Activated CD4-positive, alpha-beta T cell treated with anti-CD3 and anti-CD28 coated beads, Interleukin-10, Interleukin-2, amounts not matched to agents 100 ng/mL and 50 ng/mL, durations not matched to agents 16 hours and 8 hours (primary cell): ENCODE measurements around the gene OGDH.

Experiments
- DNase-seq: peaks from one replicate; pipeline ENCODE4 v3.0.0-alpha.2; 2020

The OGDH gene

GRCh38 chr7:44638611-44639557, 32.5 kb downstream of the OGDH start:
- peak; percentile 97 for DNase-seq

- peak; percentile 31 for DNase-seq
Measured at GRCh38 chr7:44639671-44640321, 33.4 kb downstream of the OGDH start.

- no peak for DNase-seq
Measured at GRCh38 chr7:44643206-44643605, 36.8 kb downstream of the OGDH start.

- no peak for DNase-seq
Measured at GRCh38 chr7:44645254-44645653, 38.8 kb downstream of the OGDH start.

- no peak for DNase-seq
Measured at GRCh38 chr7:44645696-44646095, 39.3 kb downstream of the OGDH start.

GRCh38 chr7:44646176-44646920, 39.9 kb downstream of the OGDH start:
- DNase-seq: no peak

- no peak for DNase-seq
Measured at GRCh38 chr7:44646921-44647636, 40.7 kb downstream of the OGDH start.

- DNase-seq: no peak
Measured at GRCh38 chr7:44647981-44648714, 41.7 kb downstream of the OGDH start.

GRCh38 chr7:44650242-44650641, 43.8 kb downstream of the OGDH start:
- DNase-seq: no peak

- no peak for DNase-seq
Measured at GRCh38 chr7:44650772-44651171, 44.3 kb downstream of the OGDH start.

- no peak for DNase-seq
Measured at GRCh38 chr7:44652535-44652934, 46.1 kb downstream of the OGDH start.

- no peak for DNase-seq
Measured at GRCh38 chr7:44654255-44654796, 47.9 kb downstream of the OGDH start.

- DNase-seq: no peak
Measured at GRCh38 chr7:44655341-44655740, 48.9 kb downstream of the OGDH start.

GRCh38 chr7:44658979-44659378, 52.6 kb downstream of the OGDH start:
- DNase-seq: no peak

GRCh38 chr7:44661233-44661632, 54.8 kb downstream of the OGDH start:
- no peak for DNase-seq

GRCh38 chr7:44664780-44665461, 58.5 kb downstream of the OGDH start:
- DNase-seq: no peak

- no peak for DNase-seq
Measured at GRCh38 chr7:44665531-44666213, 59.2 kb downstream of the OGDH start.

GRCh38 chr7:44666566-44666965, 60.1 kb downstream of the OGDH start:
- no peak for DNase-seq

GRCh38 chr7:44667190-44667589, 60.8 kb downstream of the OGDH start:
- no peak for DNase-seq

GRCh38 chr7:44671069-44671468, 64.6 kb downstream of the OGDH start:
- DNase-seq: no peak

- DNase-seq: no peak
Measured at GRCh38 chr7:44673324-44673723, 66.9 kb downstream of the OGDH start.
